Neural crest cell (in vitro differentiated cells): ENCODE results near the gene EEF1AKMT4. TPM values are rescaled to one million over a fixed set of nuclear protein-coding genes. Genes with fewer than 3 reads are reported as not detected.
A peak's percentile ranks its signal among the peaks of the same experiment; 100 is the strongest.

Source experiments
- DNase-seq: peaks from one replicate; pipeline ENCODE4 v3.0.0; 2021; ENCODE audit warnings: low read depth, mixed read lengths, low spot score
- H3K27ac Mint-ChIP-seq: one replicate; pipeline ENCODE4 v1.8.0; 2021; ENCODE audit warnings: mild to moderate bottlenecking, mixed read lengths; ENCODE audit not compliant: unreplicated experiment
- H3K27me3 Mint-ChIP-seq: 2 replicates; pipeline ENCODE4 v1.8.0; 2021; ENCODE audit warnings: low read depth, mild to moderate bottlenecking, mixed read lengths
- H3K36me3 Mint-ChIP-seq: 2 replicates; pipeline ENCODE4 v1.8.0; 2021; ENCODE audit warnings: low read depth, mild to moderate bottlenecking, mixed read lengths
- H3K4me1 Mint-ChIP-seq: 2 replicates; pipeline ENCODE4 v1.8.0; 2021; ENCODE audit warnings: mixed read lengths
- H3K4me3 Mint-ChIP-seq: one replicate; pipeline ENCODE4 v1.8.0; 2021; ENCODE audit warnings: mild to moderate bottlenecking, mixed read lengths
- H3K9me3 Mint-ChIP-seq: 2 replicates; pipeline ENCODE4 v1.8.0; 2021; ENCODE audit warnings: mixed read lengths
- CTCF ChIP-seq: fragments of 200-600 bp; sonication (generic); conservative IDR thresholded peaks from 2 replicates; pipeline ENCODE4 v1.5.0; 2021; ENCODE audit warnings: antibody characterized with exemption, mild to moderate bottlenecking
- total RNA-seq: library from RNA; stranded (reverse); gene quantifications from 2 replicates; pipeline ENCODE4 v1.2.1, GENCODE V29; 2021

Gene EEF1AKMT4
- total RNA-seq, 1 donor from 2014 or later: 3.4 TPM

- Mint-ChIP-seq H3K4me3 (no peak overlapping the region), H3K9me3 (no peaks in the 10 kb centered on the region), H3K36me3 (no peaks in the 10 kb centered on the region), H3K27me3 (peaks cover 45% of the 10 kb centered on the region), H3K27ac (no peak overlapping the region), H3K4me1 (no peaks in the 10 kb centered on the region)
- no peak for TF ChIP-seq CTCF
- no peak for DNase-seq
Observed at GRCh38 chr3:184236636-184237035, 12.8 kb upstream of the EEF1AKMT4 start.

- Mint-ChIP-seq H3K9me3 (no peaks in the 10 kb centered on the region), H3K36me3 (no peaks in the 10 kb centered on the region), H3K4me3 (peak overlapping the region; percentile 45), H3K27me3 (peaks cover 40% of the 10 kb centered on the region), H3K27ac (no peak overlapping the region), H3K4me1 (no peaks in the 10 kb centered on the region)
- TF ChIP-seq CTCF: no peak
- no peak for DNase-seq
Observed at GRCh38 chr3:184237211-184237610, 12.3 kb upstream of the EEF1AKMT4 start.

GRCh38 chr3:184237807-184238206 is 11.7 kb upstream of the EEF1AKMT4 start:
- DNase-seq: no peak
- no peaks in the 10 kb centered on the region for H3K9me3 Mint-ChIP-seq
- no peak overlapping the region for H3K27ac Mint-ChIP-seq
- H3K4me3 Mint-ChIP-seq: no peak overlapping the region
- H3K36me3 Mint-ChIP-seq: peaks cover 2% of the 10 kb centered on the region
- H3K4me1 Mint-ChIP-seq: no peaks in the 10 kb centered on the region
- no peak for TF ChIP-seq CTCF
- peaks cover 34% of the 10 kb centered on the region for H3K27me3 Mint-ChIP-seq

GRCh38 chr3:184238246-184238818 is 11.1 kb upstream of the EEF1AKMT4 start:
- no peaks in the 10 kb centered on the region for H3K9me3 Mint-ChIP-seq
- H3K4me1 Mint-ChIP-seq: no peaks in the 10 kb centered on the region
- no peak for TF ChIP-seq CTCF
- no peak overlapping the region for H3K27ac Mint-ChIP-seq
- peaks cover 30% of the 10 kb centered on the region for H3K27me3 Mint-ChIP-seq
- no peak for DNase-seq
- H3K36me3 Mint-ChIP-seq: peaks cover 3% of the 10 kb centered on the region
- no peak overlapping the region for H3K4me3 Mint-ChIP-seq

- DNase-seq: no peak
- no peaks in the 10 kb centered on the region for H3K4me1 Mint-ChIP-seq
- H3K27me3 Mint-ChIP-seq: peaks cover 23% of the 10 kb centered on the region
- H3K9me3 Mint-ChIP-seq: no peaks in the 10 kb centered on the region
- no peak overlapping the region for H3K27ac Mint-ChIP-seq
- no peak overlapping the region for H3K4me3 Mint-ChIP-seq
- peaks cover 3% of the 10 kb centered on the region for H3K36me3 Mint-ChIP-seq
- no peak for TF ChIP-seq CTCF
Observed at GRCh38 chr3:184239221-184239620, 10.3 kb upstream of the EEF1AKMT4 start.
